ENCODE measurements around the gene FOXB1.

Gene FOXB1

DNA sequence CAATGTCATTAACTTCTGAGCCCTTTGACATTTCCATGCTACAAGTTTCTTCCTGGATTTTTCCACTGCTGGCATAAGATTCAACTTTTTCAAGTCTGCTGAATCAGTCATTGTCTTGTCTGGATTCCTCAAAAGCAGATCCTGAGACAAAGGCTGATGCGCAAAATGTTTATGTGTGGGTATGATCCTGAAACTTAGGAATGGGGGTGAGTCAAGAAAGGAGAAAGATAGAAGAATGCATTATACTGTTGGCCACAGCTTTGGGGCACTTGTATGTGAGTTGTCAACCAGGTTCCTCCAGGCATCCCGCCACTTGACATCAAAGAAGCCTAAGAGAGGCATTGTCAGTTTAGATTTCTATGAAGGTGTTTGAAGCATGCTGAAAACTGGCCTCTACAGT is 50.4 kb downstream of the FOXB1 start:
- no peak for DNase-seq (ENCODE audit: low read depth)
- TF ChIP-seq, protein P1, sequence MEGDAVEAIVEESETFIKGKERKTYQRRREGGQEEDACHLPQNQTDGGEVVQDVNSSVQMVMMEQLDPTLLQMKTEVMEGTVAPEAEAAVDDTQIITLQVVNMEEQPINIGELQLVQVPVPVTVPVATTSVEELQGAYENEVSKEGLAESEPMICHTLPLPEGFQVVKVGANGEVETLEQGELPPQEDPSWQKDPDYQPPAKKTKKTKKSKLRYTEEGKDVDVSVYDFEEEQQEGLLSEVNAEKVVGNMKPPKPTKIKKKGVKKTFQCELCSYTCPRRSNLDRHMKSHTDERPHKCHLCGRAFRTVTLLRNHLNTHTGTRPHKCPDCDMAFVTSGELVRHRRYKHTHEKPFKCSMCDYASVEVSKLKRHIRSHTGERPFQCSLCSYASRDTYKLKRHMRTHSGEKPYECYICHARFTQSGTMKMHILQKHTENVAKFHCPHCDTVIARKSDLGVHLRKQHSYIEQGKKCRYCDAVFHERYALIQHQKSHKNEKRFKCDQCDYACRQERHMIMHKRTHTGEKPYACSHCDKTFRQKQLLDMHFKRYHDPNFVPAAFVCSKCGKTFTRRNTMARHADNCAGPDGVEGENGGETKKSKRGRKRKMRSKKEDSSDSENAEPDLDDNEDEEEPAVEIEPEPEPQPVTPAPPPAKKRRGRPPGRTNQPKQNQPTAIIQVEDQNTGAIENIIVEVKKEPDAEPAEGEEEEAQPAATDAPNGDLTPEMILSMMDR (IDR thresholded peaks at IDR 0.05; ENCODE audit: control insufficient read depth, insufficient read depth, low read depth, low read length, missing control alignments): no peak
- no peak overlapping the region for H3K4me3 ChIP-seq (ENCODE audit: control insufficient read depth, low read depth, low read length)

Data from AG09309 (cell line).